LoVo (cell line): ENCODE data around the gene KCNIP4.

Experiments
- DNase-seq: peaks from one replicate; pipeline ENCODE4 v3.0.0-alpha.2; 2016; ENCODE audit warnings: low spot score

The KCNIP4 gene

GRCh38 chr4:21901281-21901680 is 47.3 kb downstream of the KCNIP4 start:
- DNase-seq: no peak

DNA sequence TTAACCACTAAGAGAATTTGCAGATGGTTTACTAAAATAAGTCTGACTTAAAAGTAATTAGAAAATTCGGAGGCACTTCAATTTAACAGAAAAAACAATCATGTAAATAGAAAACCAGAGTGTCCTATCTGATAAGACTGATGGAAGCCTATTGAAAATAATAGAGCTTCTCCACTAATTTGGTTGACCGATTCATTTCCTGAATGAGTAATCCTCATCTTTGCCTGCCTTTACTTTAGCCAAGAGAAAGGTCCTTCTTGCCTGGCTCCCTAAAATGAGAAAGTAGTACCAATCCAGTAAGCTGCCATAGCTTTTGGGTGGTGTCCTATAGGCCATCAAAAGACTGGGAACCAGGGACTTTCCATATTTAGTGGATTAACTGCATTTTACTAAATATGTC is 48.4 kb downstream of the KCNIP4 start:
- no peak for DNase-seq

GRCh38 chr4:21898101-21898500 is 50.5 kb downstream of the KCNIP4 start:
- no peak for DNase-seq

GRCh38 chr4:21896767-21897166 is 51.8 kb downstream of the KCNIP4 start:
- no peak for DNase-seq

DNA sequence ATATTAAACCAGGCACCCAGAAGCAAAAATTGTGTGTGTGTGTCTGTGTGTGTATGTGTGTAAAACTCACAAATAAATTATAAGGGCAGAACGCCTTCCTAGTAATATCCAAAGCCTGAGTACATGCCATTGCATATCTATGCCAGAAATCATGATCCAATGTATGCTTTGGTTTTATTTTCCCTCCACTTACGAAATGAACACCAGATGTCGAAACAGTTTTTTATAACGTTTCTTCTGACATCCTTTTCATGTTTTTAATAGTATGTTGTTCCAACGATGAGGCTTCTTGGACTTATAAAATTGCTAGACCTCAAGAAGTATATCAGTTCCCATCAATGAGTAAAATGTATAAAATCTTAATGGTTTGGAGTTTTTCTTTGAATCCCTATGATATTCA is 55.4 kb downstream of the KCNIP4 start:
- DNase-seq: no peak

- DNase-seq: no peak
These were observed 58.3 kb downstream of the KCNIP4 start for GRCh38 chr4:21890231-21890630.

- DNase-seq: no peak
These were observed 60.2 kb downstream of the KCNIP4 start for GRCh38 chr4:21888195-21888976.

DNA sequence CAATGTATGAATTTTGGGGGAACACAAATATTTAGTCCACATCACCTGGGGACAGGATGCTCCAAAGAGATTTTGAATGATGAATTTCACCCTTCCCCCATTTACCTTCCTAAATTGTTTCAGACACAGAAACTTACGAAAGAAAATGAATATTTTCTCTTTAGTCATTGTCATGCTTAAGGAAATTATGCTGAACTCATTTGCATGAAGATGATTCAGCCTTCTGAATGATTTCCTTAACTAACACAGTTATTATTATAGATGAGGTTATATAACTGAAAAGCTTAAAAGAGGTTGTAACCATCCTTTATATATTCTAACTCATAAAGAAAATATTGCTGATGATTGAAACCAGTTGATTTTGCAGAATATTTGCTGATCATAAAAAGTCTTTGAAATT is 61.1 kb downstream of the KCNIP4 start:
- DNase-seq: no peak

GRCh38 chr4:21885770-21886169 is 62.8 kb downstream of the KCNIP4 start:
- DNase-seq: no peak

DNA sequence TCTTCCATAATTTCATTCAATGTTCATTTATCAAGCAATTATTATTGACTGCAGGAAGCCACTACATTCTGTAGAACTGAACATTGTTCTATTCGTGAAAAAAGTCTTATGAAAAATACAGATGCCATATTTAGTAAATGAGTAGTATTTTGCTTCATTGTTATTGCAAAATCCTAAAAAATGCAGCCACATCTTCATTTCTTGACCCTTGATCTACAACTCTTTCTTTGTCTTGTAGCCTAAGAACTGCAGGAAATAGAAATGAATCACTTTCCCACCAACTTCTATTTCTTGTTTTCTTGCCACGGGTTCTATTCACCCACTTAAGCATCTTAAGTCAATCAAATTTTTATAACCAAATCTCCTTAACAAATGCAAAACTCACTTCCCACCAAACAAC is 63.3 kb downstream of the KCNIP4 start:
- no peak for DNase-seq

DNA sequence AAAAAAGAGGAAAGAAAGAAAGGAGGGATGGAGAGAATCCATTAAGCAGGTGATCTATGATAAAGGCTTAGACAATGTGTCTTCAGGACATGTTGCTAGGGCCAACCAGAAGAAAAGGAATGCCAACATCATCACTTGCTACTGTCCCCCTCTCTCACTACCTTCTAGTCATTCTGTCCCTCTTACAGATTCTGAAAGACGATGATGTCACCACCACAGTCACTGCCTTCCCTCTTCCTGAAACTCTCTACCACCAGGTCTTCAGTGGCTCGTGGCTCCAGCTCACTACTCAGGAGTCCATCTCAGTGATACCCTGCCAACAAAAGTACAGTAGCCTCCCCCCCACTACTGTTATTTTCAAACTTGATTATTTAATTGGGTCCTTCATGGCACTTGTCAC is 64.0 kb downstream of the KCNIP4 start:
- no peak for DNase-seq

DNA sequence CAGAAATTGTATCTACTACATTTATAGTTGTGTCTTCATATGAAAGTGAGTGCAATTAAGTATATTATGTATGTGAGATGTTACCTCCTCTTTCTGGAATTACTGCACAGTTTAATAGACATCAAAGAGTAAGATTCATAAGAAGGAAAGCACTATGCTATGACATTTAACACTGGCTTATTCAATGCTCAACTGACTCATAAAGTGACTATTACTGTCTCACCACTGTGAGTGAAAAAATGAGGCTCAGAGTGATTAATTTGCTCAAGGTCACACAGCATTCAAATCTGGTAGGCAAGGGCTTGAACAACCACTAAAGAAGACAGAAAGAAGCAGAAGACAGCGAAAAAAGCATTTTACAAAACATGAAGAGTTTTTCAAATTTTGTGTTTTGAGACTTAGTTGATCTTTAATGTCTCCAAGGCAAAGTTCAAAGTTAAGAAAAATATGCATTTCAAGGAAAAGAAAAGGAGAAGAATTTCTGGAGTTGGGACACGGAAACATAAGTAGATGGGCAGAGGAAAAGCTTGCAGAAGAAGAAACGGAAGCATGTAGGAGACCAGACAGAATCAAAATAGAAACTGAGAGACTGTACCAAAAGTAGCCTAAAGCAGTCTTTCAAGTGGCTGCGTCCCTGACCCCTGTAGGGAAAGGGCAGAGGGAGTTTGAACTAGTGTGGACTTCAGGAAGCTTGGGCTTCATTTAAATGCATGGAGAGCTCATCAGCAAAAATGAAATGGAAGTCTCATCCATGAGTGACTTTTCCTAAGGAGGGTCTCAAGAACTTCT is 66.3 kb downstream of the KCNIP4 start:
- no peak for DNase-seq

DNA sequence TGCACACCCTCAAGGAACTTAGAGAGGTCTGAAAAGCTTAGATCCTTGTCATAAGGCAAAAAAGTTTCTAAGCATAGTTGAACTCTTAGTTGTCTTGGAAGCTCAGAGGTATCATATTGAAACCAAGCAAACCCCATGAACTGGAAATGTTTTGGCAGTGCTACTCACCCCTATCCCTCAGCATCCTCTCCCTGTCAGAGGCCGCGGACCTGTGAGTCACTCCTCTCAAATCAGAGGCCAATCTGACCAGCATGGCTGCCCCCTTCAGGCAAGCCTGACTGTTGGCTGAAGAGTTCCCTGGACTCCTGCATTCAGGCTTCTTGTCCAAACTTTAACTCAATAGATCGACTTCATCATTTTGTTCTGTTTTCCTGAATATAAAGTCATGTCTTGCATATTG is 69.4 kb downstream of the KCNIP4 start:
- DNase-seq: no peak

GRCh38 chr4:21876711-21877110 is 71.9 kb downstream of the KCNIP4 start:
- no peak for DNase-seq

DNA sequence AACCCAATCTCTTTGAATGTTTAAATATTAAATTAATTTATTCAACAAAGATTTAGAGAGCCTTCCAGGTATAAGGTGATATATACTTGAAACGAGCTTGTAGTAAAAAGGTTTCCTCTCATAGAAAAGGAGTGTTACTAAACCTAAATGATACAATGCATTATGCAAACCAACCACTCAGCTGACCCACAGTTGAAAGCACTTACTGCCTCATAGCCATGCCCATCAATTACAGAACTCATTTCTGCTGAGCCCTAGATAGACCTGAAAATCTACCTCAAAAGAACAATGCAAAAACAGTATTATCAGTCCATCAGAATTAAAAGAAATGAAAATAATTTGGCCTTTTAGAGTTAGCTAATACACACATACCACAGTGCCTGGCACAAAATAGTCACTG is 75.4 kb downstream of the KCNIP4 start:
- DNase-seq: no peak

DNA sequence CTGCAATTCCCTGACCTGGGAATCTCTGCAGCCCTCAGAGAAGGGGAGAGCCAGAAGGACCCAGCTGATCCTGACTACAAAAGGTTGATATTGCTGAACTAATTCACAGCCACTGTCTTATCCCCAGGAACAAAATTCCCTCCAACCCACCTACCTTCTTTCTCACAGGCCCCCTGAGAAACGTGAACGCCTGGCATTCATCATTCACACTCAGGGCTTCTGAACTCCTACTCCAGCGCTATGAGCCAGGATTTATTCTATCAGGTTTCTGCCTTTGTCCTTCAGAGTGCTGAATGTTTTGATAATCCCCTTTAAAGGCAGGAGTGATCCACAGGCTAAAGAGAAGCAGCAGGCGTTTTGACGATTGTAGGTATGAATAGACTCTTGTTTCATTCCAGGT is 76.5 kb downstream of the KCNIP4 start:
- no peak for DNase-seq

GRCh38 chr4:21869978-21870745 is 78.4 kb downstream of the KCNIP4 start:
- no peak for DNase-seq

DNA sequence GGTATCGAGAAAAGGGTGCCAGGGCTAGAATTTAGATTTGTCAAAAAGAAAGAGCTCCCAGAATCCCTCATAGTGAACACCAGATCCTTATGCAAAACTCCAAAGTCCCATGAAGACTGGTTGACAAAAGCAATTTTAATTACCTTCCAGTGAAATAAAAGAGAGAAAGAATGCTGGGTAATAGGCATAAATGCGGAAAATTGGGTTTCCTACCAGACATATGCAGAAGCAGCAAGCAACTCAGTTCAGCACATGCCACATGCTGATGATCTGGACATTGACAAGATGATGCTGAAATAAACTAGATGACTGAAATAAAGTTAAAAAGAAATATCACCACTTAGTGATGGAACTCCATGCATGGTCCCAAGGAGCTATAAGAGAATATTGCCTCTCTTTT is 83.9 kb downstream of the KCNIP4 start:
- no peak for DNase-seq

GRCh38 chr4:21862917-21863316 is 85.7 kb downstream of the KCNIP4 start:
- DNase-seq: no peak

DNA sequence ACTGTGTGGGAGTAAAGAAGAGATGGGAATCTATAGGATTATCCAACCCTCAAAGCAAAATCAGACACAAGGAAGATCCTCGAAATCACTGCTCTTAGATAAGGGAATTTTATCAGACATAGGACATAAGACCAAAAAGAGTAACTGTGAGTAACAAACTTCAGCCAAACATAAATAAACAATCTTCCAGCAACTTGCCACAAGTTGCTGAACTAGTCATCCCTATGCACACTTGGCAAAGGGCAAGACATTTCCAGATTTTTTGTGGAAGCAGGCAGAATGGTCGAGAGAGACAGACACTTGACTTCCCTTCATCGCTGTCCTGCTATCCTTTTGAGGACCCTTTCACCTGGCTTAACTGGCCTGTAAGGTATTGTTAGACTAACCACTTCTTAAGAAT is 89.6 kb downstream of the KCNIP4 start:
- no peak for DNase-seq

DNA sequence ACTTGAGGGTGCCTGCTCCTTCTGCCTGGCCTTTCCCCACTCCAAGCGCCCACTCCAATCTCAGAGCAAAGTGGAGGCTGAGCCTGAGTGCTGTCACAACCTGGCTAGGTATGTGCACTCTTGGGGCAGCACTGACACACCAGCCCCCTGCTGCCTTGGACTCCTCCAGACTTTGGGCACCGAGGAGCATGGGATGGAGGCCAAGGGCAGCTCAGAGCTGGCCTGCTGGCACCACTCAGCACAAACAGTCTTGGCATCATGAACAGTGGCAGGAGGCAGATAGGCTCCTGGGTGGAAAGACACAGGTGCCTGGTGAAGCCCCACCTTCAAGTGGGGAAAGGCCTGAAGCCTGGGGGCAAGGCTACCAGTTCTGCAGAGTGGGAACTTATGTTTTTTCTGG is 91.8 kb downstream of the KCNIP4 start:
- no peak for DNase-seq

DNA sequence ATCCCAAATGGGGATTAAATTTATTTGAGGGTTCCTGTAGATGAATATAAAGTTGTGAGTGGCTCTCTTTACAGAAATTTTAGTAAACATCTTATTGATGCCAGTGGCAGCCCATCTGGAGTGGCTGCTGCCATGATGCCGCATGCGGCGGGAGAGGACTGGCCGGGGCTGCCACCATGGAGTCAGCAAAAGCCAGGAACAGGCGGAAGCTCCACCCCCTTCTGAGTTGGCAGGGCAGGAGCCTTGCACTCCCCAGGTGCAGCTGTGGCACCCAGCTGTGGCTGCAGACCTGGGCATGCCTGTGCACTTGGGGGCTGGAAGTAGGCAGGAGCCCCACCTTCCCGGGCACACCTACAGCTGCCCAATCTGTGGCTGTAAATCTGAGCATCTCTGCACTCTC is 92.3 kb downstream of the KCNIP4 start:
- no peak for DNase-seq

DNA sequence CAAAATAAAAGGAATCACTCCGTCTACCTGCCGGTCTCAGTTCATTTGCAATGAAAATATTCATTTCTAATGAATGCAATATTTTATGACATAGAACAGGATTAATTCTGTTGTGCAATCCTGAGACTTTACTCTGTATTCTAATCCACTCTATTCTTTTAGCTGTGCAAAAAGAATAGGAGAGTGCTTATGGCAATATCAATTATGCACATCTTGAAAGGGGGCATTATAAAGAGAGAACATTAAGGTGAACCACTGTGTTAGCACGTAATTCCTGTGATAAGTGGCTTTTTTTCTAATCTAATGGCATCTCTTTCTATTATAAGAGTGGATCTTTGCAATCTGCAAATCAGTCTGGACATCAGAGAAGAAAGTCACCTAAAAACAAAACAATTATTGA is 99.5 kb downstream of the KCNIP4 start:
- DNase-seq: no peak
